ENCODE data around the gene EFNA4.

- TF ChIP-seq CTCF (IDR thresholded peaks at IDR 0.05; ENCODE audit: low read depth, low read length, missing input control) (no peak), JUND (IDR thresholded peaks at IDR 0.05) (no peak), ATF3 (IDR thresholded peaks at IDR 0.05) (no peak), SP1 (IDR thresholded peaks at IDR 0.05) (no peak), REST (IDR thresholded peaks at IDR 0.05) (no peak), RAD21 (IDR thresholded peaks at IDR 0.05) (no peak), TAF1 (conservative IDR thresholded peaks at IDR 0.05) (no peak), RXRA (IDR thresholded peaks at IDR 0.05) (no peak), MAX (IDR thresholded peaks at IDR 0.05) (no peak), EGR1 (IDR thresholded peaks at IDR 0.05; ENCODE audit: low read depth in 2 of 2) (no peak), HNF4G (IDR thresholded peaks at IDR 0.05) (no peak)
Measured at GRCh38 chr1:155073377-155074242, 10.1 kb downstream of the EFNA4 start.

Data from liver (tissue), 3 donors.